ENCODE data around the gene UCK2. TPM values are rescaled to one million over a fixed set of nuclear protein-coding genes. Genes with fewer than 3 reads are reported as not detected.

UCK2 gene
- total RNA-seq, 1 donor from 2014 or later: 19.6 TPM

DNA sequence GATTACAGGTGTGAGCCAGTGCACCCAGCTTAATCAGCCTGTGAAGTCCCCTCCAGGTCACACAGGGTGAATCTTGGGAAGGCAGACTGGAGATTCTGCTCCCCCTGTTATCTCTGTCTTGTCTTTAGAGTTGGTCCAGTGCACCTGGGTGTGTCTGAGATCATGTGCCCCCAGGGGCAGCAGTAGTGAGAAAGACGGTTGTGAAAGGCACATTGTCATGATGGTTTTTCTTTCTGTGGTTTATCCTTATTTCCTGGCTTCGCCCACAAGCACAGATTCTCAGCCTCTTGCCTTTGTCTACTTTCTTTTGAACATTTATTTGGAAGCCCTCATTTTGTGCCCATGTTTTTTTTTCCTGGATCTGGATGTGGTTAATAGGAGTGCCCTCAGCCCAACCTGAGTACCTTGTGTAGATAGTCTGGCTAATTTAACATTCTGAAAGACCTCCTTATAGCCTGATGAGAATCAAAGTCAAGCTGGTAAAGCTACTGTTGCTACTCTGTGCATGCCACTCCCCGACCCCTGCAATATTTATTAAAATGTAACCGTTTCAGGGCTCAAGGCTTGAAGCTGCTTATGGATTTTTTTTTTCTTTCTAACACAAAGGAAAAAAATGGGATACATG lies 23.7 kb downstream of the UCK2 start:
- Mint-ChIP-seq H3K27me3 (no peaks in the 10 kb centered on the region), H3K9me3 (no peaks in the 10 kb centered on the region), H3K4me1 (peaks cover 41% of the 10 kb centered on the region), H3K27ac (no peak overlapping the region), H3K4me3 (no peak overlapping the region), H3K36me3 (ENCODE audit: low read depth) (no peaks in the 10 kb centered on the region)
- ChIA-PET POLR2A (no interaction called here), CTCF (no interaction called here)
- ATAC-seq (ENCODE audit: low read depth) (peak; percentile 52), DNase-seq (no peak)
- TF ChIP-seq, protein P1, sequence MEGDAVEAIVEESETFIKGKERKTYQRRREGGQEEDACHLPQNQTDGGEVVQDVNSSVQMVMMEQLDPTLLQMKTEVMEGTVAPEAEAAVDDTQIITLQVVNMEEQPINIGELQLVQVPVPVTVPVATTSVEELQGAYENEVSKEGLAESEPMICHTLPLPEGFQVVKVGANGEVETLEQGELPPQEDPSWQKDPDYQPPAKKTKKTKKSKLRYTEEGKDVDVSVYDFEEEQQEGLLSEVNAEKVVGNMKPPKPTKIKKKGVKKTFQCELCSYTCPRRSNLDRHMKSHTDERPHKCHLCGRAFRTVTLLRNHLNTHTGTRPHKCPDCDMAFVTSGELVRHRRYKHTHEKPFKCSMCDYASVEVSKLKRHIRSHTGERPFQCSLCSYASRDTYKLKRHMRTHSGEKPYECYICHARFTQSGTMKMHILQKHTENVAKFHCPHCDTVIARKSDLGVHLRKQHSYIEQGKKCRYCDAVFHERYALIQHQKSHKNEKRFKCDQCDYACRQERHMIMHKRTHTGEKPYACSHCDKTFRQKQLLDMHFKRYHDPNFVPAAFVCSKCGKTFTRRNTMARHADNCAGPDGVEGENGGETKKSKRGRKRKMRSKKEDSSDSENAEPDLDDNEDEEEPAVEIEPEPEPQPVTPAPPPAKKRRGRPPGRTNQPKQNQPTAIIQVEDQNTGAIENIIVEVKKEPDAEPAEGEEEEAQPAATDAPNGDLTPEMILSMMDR (IDR thresholded peaks at IDR 0.05): no peak
- intact Hi-C loops (cut with micrococcal nuclease): no loop called here

DNA sequence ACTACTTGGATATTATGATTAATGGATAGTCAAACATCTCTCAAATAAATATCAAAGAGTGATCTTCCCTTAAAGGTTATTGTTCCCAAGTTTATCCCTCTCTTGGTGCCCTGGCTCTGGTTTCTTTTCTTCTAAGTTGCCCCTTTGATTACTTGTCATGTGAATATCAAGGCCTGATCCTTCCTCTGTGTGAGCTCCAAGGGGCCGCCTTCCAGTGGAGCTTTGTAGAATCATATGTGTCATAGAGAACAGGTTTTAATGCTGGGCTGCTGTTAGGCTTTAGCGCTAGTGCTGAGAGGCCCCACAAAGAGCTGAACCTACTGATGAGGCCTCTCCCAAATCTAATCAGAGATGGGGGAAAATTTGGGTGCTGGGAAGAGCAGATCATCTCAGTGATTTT lies 25.5 kb downstream of the UCK2 start:
- DNase-seq: no peak
- Mint-ChIP-seq H3K4me1 (peaks cover 46% of the 10 kb centered on the region), H3K9me3 (no peaks in the 10 kb centered on the region), H3K36me3 (ENCODE audit: low read depth) (no peaks in the 10 kb centered on the region), H3K27me3 (no peaks in the 10 kb centered on the region), H3K27ac (no peak overlapping the region), H3K4me3 (no peak overlapping the region)
- intact Hi-C loops (cut with micrococcal nuclease): no loop called here
- ATAC-seq (ENCODE audit: low read depth): no peak
- ChIA-PET POLR2A (no interaction called here), CTCF (no interaction called here)
- TF ChIP-seq, protein P1 (IDR thresholded peaks at IDR 0.05): no peak

DNA sequence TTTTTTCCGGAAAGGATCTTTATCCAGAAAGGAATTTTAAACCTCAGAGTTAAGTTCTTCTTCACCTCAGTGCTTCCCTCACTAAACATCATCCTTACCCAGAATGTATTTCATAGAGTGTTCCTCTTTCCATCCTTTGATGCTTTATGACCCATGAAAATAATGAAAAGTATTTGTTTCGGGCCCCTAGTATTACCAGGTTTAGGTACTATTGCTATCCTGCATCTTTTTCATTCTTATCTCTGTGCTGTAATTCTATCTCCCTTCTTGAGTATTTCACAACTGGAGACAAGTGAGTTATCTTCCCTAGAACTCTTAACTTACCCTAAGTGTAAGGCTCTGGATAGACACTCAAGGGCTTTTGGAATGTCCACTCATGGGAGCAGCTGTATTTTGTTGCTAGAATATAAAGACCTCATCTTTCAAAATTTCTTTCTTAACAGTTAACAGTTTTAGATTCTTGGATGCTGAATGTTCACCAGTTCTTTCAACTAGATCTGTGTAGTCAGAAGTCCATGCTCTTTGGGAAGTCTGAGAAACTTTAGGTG lies 26.2 kb downstream of the UCK2 start:
- TF ChIP-seq, protein P1 (IDR thresholded peaks at IDR 0.05): no peak
- H3K27ac Mint-ChIP-seq: no peak overlapping the region
- no peak for DNase-seq
- H3K4me1 Mint-ChIP-seq: peaks cover 46% of the 10 kb centered on the region
- POLR2A ChIA-PET: no interaction called here
- no peak overlapping the region for H3K4me3 Mint-ChIP-seq
- CTCF ChIA-PET: no interaction called here
- intact Hi-C loops (cut with micrococcal nuclease): no loop called here
- H3K9me3 Mint-ChIP-seq: no peaks in the 10 kb centered on the region
- no peaks in the 10 kb centered on the region for H3K36me3 Mint-ChIP-seq (ENCODE audit: low read depth)
- ATAC-seq (ENCODE audit: low read depth): no peak
- no peaks in the 10 kb centered on the region for H3K27me3 Mint-ChIP-seq

DNA sequence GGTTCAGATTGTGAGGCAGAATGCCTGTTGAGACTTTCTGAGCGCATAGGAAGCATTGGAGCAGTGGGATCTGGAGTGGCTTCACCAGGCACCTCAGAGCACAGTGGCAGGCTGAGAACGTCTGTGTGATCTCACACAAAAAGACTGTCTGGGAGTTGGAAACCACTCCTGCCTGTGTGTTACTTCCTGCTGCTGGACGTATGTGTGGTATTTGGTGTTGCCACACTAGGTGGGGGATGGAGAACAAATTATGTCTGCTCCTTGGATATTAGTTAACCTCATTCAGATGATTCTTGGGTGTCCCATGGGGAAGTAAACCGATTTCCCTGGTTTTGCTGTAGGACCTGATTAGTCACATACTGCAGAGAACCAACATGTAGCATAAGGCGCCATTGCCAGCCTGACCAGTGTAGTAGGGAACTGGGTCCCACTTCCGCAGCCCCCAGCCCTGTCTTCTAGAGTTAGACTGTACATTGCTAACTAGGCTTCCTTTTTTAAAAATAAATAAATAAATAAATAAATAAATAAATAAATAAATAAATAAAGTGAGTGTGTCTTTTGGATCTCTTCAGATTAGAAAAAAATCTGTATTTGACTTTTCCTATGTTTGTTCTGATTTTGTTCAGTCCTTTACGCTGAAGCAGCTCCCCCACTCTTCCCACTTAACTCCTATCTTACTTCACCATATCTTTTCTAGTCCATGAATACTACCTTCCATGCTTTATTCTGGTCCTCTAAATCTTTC lies 26.9 kb downstream of the UCK2 start:
- TF ChIP-seq, protein P1 (IDR thresholded peaks at IDR 0.05): no peak
- Mint-ChIP-seq H3K4me3 (no peak overlapping the region), H3K9me3 (no peaks in the 10 kb centered on the region), H3K27me3 (no peaks in the 10 kb centered on the region), H3K36me3 (ENCODE audit: low read depth) (no peaks in the 10 kb centered on the region), H3K27ac (no peak overlapping the region), H3K4me1 (peaks cover 43% of the 10 kb centered on the region)
- intact Hi-C loops (cut with micrococcal nuclease): no loop called here
- no peak for ATAC-seq (ENCODE audit: low read depth)
- no peak for DNase-seq
- POLR2A ChIA-PET: no interaction called here
- CTCF ChIA-PET: no interaction called here

DNA sequence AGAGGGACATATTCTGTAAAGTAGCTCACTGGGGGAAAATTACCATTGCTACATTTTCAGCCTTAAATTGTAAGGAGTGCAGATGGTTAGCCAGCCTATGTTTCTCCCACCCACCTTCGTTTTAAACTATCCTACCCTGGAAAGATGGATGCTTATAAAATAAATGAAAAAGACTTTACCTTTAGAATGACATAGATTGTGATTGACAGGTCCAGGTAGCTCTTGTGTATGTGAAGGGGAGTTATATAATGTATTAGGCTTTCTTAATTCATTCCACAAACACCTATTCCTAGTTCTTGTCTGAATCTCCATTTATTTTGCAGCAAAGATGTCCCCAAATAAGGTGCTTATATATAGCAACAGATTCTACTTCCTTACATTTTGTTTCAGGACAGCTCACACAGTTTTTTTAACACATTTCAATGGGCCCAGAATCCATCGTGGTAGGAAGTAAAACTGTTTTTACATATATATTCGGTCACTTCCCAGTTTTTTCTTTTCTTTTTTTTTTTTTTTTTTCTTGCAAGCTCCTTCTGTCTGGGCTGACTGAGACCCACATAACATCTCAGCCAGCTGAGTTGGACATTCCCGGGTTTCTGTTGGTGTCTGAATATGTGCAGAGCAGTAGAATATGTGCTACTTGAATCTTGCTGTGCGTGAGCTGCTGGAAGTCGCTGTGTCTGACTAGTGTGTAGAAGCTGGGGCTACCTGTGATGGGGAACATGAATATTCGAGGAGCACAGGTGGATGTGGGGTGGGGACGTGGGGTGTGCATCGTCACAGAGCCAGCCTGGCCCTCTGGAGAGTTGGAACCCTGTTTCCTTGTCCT lies 27.8 kb downstream of the UCK2 start:
- CTCF ChIA-PET: no interaction called here
- DNase-seq (no peak), ATAC-seq (ENCODE audit: low read depth) (no peak)
- no peak overlapping the region for H3K4me3 Mint-ChIP-seq
- no peaks in the 10 kb centered on the region for H3K36me3 Mint-ChIP-seq (ENCODE audit: low read depth)
- intact Hi-C loops (cut with micrococcal nuclease): no loop called here
- no peaks in the 10 kb centered on the region for H3K27me3 Mint-ChIP-seq
- no peak overlapping the region for H3K27ac Mint-ChIP-seq
- H3K9me3 Mint-ChIP-seq: no peaks in the 10 kb centered on the region
- POLR2A ChIA-PET: interaction anchor here (0.6 kb wide), 1 partner anchor 89 kb away, joined by 4 read pairs; no protein-coding TSS in a partner anchor
- TF ChIP-seq, protein P1 (IDR thresholded peaks at IDR 0.05): no peak
- H3K4me1 Mint-ChIP-seq: peaks cover 40% of the 10 kb centered on the region
